HG02759 (cell line): ENCODE measurements around the gene ILK.

Experiments used
- ATAC-seq: cut with Tn5 transposase; IDR thresholded peaks from one replicate; pipeline ENCODE4 v1.9.1; 2021; ENCODE audit warnings: mild to moderate bottlenecking, moderate library complexity; ENCODE audit not compliant: unreplicated experiment

The ILK gene

GRCh38 chr11:6572215-6572614 lies 31.4 kb upstream of the ILK start:
- ATAC-seq, result no peak

- no peak for ATAC-seq
Measured at GRCh38 chr11:6574816-6575715, 28.5 kb upstream of the ILK start.

GRCh38 chr11:6576471-6577373 lies 26.9 kb upstream of the ILK start:
- no peak for ATAC-seq

GRCh38 chr11:6578134-6578533 lies 25.4 kb upstream of the ILK start:
- no peak for ATAC-seq

- ATAC-seq, result no peak
Measured at GRCh38 chr11:6579681-6580080, 23.9 kb upstream of the ILK start.

GRCh38 chr11:6583584-6583983 lies 20.0 kb upstream of the ILK start:
- ATAC-seq, result no peak

- ATAC-seq, result no peak
Measured at GRCh38 chr11:6584528-6584927, 19.0 kb upstream of the ILK start.

- ATAC-seq, result no peak
Measured at GRCh38 chr11:6586434-6587359, 16.9 kb upstream of the ILK start.

- ATAC-seq, result no peak
Measured at GRCh38 chr11:6587360-6587953, 16.1 kb upstream of the ILK start.

GRCh38 chr11:6588018-6588417 lies 15.6 kb upstream of the ILK start:
- no peak for ATAC-seq

GRCh38 chr11:6594142-6594768 lies 9.3 kb upstream of the ILK start:
- no peak for ATAC-seq

- no peak for ATAC-seq
Measured at GRCh38 chr11:6596239-6596877, 7.2 kb upstream of the ILK start.

- no peak for ATAC-seq
Measured at GRCh38 chr11:6598555-6598954, 5.0 kb upstream of the ILK start.

GRCh38 chr11:6599449-6599848 lies 4.1 kb upstream of the ILK start:
- ATAC-seq, result no peak

GRCh38 chr11:6599881-6600390 lies 3.6 kb upstream of the ILK start:
- ATAC-seq, result no peak

- no peak for ATAC-seq
Measured at GRCh38 chr11:6601041-6601461, 2.5 kb upstream of the ILK start.

GRCh38 chr11:6602096-6602940 lies 1.3 kb upstream of the ILK start:
- no peak for ATAC-seq

GRCh38 chr11:6604081-6604626 lies 580 bp downstream of the ILK start:
- ATAC-seq, result peak; percentile 36
